ENCODE results near the gene RGMB.

DNA sequence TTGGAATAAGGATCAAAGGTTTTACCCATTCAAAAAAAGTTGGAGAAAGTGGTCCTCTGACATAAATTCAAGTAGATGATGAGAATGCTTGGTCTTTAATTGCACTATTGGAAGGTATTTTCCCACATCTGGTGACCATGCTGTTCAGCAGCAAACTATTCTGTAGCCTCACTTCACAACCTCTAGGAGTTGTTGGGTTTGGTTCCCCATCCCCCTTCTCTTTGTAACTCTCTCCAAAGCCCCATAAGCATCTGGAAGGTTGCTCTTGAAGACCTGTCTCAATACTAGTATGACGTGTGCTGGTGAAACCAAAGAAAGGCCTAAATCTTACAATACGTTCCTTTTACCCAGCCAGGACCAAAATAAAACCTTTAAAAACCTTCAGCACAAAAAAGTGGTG, 8.5 kb downstream of the RGMB start:
- TF ChIP-seq EZH2 (IDR thresholded peaks at IDR 0.05) (no peak), POLR2AphosphoS5 (IDR thresholded peaks at IDR 0.05; ENCODE audit: borderline replicate concordance, low read depth, low read length) (no peak)
